Neural progenitor cell (in vitro differentiated cells): ENCODE data around the gene ATP5MK. TPM values are rescaled to one million over a fixed set of nuclear protein-coding genes. Genes with fewer than 3 reads are reported as not detected.
A peak's percentile ranks its signal among the peaks of the same experiment; 100 is the strongest.

Experiments
- DNase-seq: peaks from one replicate; pipeline ENCODE4 v3.0.0-alpha.2; 2016; ENCODE audit warnings: low spot score
- H2AFZ ChIP-seq: fragments of 200-600 bp; sonication (generic); replicated peaks from 2 replicates; pipeline ENCODE4 v1.6.1; 2016; ENCODE audit warnings: antibody characterized with exemption
- H3F3A ChIP-seq: fragments of 200-600 bp; sonication (generic); 2 replicates; pipeline ENCODE4 v1.6.1; 2016; ENCODE audit warnings: antibody characterized with exemption, low read depth
- H3K27ac ChIP-seq: fragments of 200-600 bp; sonication (generic); 2 replicates; pipeline ENCODE4 v1.5.1; 2016; ENCODE audit warnings: mild to moderate bottlenecking
- H3K27me3 ChIP-seq: fragments of 200-600 bp; sonication (generic); 2 replicates; pipeline ENCODE4 v1.6.1; 2016; ENCODE audit warnings: mild to moderate bottlenecking, moderate library complexity
- H3K36me3 ChIP-seq: fragments of 200-600 bp; sonication (generic); 2 replicates; pipeline ENCODE4 v1.5.1; 2016
- H3K4me1 ChIP-seq: fragments of 200-600 bp; sonication (generic); 2 replicates; pipeline ENCODE4 v1.6.1; 2016; ENCODE audit warnings: mixed run types
- H3K4me2 ChIP-seq: fragments of 200-600 bp; sonication (generic); 2 replicates; pipeline ENCODE4 v1.6.1; 2016
- H3K4me3 ChIP-seq: fragments of 200-600 bp; sonication (generic); 2 replicates; pipeline ENCODE4 v1.5.1; 2016
- H3K79me2 ChIP-seq: fragments of 200-600 bp; sonication (generic); 2 replicates; pipeline ENCODE4 v1.6.1; 2016; ENCODE audit warnings: low read depth
- H3K9ac ChIP-seq: fragments of 200-600 bp; sonication (generic); 2 replicates; pipeline ENCODE4 v1.6.1; 2016
- H3K9me3 ChIP-seq: fragments of 200-600 bp; sonication (generic); 2 replicates; pipeline ENCODE4 v1.5.1; 2016; ENCODE audit warnings: low read depth
- H4K20me1 ChIP-seq: fragments of 200-600 bp; sonication (generic); 2 replicates; pipeline ENCODE4 v1.6.1; 2016; ENCODE audit warnings: low read depth
- H3K27ac Mint-ChIP-seq: 3 replicates; pipeline ENCODE4 v1.8.0; 2021; ENCODE audit warnings: mixed read lengths
- H3K27me3 Mint-ChIP-seq: 2 replicates; pipeline ENCODE4 v1.8.0; 2022; ENCODE audit warnings: low read depth, mild to moderate bottlenecking, inconsistent platforms, moderate library complexity, mixed read lengths; ENCODE audit not compliant: insufficient read depth
- H3K36me3 Mint-ChIP-seq: 3 replicates; pipeline ENCODE4 v1.8.0; 2021; ENCODE audit warnings: mixed read lengths
- H3K4me1 Mint-ChIP-seq: 3 replicates; pipeline ENCODE4 v1.8.0; 2021; ENCODE audit warnings: mixed read lengths
- H3K4me3 Mint-ChIP-seq: 3 replicates; pipeline ENCODE4 v1.8.0; 2021; ENCODE audit warnings: mild to moderate bottlenecking, moderate library complexity, mixed read lengths
- H3K9me3 Mint-ChIP-seq: 3 replicates; pipeline ENCODE4 v1.8.0; 2020; ENCODE audit warnings: mixed read lengths
- CTCF ChIP-seq: fragments of 200-600 bp; sonication (generic); IDR thresholded peaks from 2 replicates; pipeline ENCODE4 v1.5.1; 2017; ENCODE audit warnings: antibody characterized with exemption, mild to moderate bottlenecking
- EZH2 ChIP-seq: fragments of 200-600 bp; sonication (generic); IDR thresholded peaks from 2 replicates; pipeline ENCODE4 v1.6.1; 2017; ENCODE audit warnings: antibody characterized with exemption, mild to moderate bottlenecking, moderate library complexity
- EZH2phosphoT487 ChIP-seq: fragments of 200-600 bp; sonication (generic); IDR thresholded peaks from 2 replicates; pipeline ENCODE4 v1.6.1; 2017; ENCODE audit warnings: antibody characterized with exemption
- total RNA-seq: library from RNA; depleted of rRNA; stranded (reverse); fragments of >200 nt; gene quantifications from 2 replicates; pipeline ENCODE4 v1.2.3, GENCODE V29; 2015; ENCODE audit warnings: low replicate concordance

Gene ATP5MK
- total RNA-seq, 1 donor from 2014 or later = 324 TPM

- no peak overlapping the region for H3K27ac ChIP-seq
- peak overlapping the region; percentile 77 for H3K9ac ChIP-seq
- H3K4me2 ChIP-seq = peak overlapping the region; percentile 83
- peaks cover 5% of the 10 kb centered on the region for H3K36me3 Mint-ChIP-seq
- H3K4me3 ChIP-seq = peak overlapping the region; percentile 75
- H3K27ac Mint-ChIP-seq = peak overlapping the region; percentile 97
- peaks cover 4% of the 10 kb centered on the region for H3F3A ChIP-seq
- H4K20me1 ChIP-seq = no peaks in the 10 kb centered on the region
- no peaks in the 10 kb centered on the region for H3K27me3 ChIP-seq
- peaks cover 29% of the 10 kb centered on the region for H3K4me1 Mint-ChIP-seq
- peaks cover 74% of the 10 kb centered on the region for H3K79me2 ChIP-seq
- no peaks in the 10 kb centered on the region for H3K9me3 ChIP-seq
- H3K36me3 ChIP-seq = peaks cover 14% of the 10 kb centered on the region
- TF ChIP-seq CTCF (no peak), EZH2 (no peak), EZH2phosphoT487 (no peak)
- H3K9me3 Mint-ChIP-seq = no peaks in the 10 kb centered on the region
- peaks cover 4% of the 10 kb centered on the region for H3K27me3 Mint-ChIP-seq
- H2AFZ ChIP-seq = peak overlapping the region; percentile 66
- peak overlapping the region; percentile 95 for H3K4me3 Mint-ChIP-seq
- peaks cover 23% of the 10 kb centered on the region for H3K4me1 ChIP-seq
- DNase-seq = no peak
Measured at GRCh38 chr10:103396789-103397087, 463 bp upstream of the ATP5MK start.

DNA sequence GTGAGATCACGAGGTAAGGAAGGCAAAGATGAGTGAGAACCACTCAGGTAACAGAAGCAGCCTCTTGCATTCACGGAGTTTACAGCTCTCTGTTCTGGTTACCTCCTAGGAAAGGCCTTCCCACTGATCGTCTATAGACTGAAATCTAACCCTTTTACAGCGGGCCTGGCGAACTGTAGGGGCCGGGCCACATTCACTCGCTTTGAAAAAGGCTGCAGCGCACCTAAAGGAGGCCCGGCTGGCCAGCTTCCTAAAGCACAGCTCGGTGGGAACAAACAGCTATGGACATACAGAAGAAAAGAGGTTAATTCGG, 565 bp downstream of the ATP5MK start:
- peak overlapping the region; percentile 68 for H3K9ac ChIP-seq
- peaks cover 23% of the 10 kb centered on the region for H3K4me1 ChIP-seq
- no peak overlapping the region for H2AFZ ChIP-seq

DNA sequence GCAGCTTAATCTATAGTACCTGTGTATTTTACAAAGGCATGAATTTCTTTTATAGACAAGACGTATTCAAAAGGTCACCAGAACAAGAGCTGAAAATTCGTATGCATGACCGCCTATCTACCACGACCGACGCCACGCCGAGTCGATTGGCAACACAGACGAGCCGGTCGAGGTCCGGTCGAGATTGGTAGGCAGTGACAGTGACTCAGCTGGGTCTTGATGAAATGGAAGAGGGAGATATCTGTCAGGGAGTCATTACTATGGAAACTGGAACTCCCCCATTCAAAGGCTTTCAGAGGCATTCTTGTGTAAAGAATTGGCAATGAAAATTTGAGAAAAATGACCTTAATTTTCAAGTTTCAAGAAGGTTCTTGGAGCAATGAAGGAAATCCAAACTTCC, 2.1 kb downstream of the ATP5MK start:
- H3K36me3 Mint-ChIP-seq = peaks cover 7% of the 10 kb centered on the region
- H3K27ac Mint-ChIP-seq = no peak overlapping the region
- peaks cover 16% of the 10 kb centered on the region for H3K36me3 ChIP-seq
- H4K20me1 ChIP-seq = peaks cover 4% of the 10 kb centered on the region
- no peaks in the 10 kb centered on the region for H3K27me3 ChIP-seq
- peaks cover 75% of the 10 kb centered on the region for H3K79me2 ChIP-seq
- peaks cover 23% of the 10 kb centered on the region for H3K4me1 ChIP-seq
- no peak for TF ChIP-seq CTCF
- TF ChIP-seq EZH2 = no peak
- TF ChIP-seq EZH2phosphoT487 = no peak
- no peak for DNase-seq
- no peak overlapping the region for H3K4me3 ChIP-seq
- peak overlapping the region; percentile 15 for H3K4me2 ChIP-seq
- no peaks in the 10 kb centered on the region for H3K9me3 Mint-ChIP-seq
- peaks cover 4% of the 10 kb centered on the region for H3K27me3 Mint-ChIP-seq
- no peak overlapping the region for H3K9ac ChIP-seq
- no peak overlapping the region for H3K27ac ChIP-seq
- H2AFZ ChIP-seq = no peak overlapping the region
- H3K4me1 Mint-ChIP-seq = peaks cover 29% of the 10 kb centered on the region
- H3K9me3 ChIP-seq = no peaks in the 10 kb centered on the region
- H3F3A ChIP-seq = peaks cover 5% of the 10 kb centered on the region
- peak overlapping the region; percentile 78 for H3K4me3 Mint-ChIP-seq

More for the DNA sequence above, 565 bp downstream of the ATP5MK start:
- Mint-ChIP-seq H3K9me3 (no peaks in the 10 kb centered on the region), H3K4me1 (peaks cover 29% of the 10 kb centered on the region), H3K27ac (peak overlapping the region; percentile 51), H3K27me3 (peaks cover 4% of the 10 kb centered on the region), H3K36me3 (peaks cover 9% of the 10 kb centered on the region), H3K4me3 (peak overlapping the region; percentile 95)
- Histone ChIP-seq H3F3A (peaks cover 4% of the 10 kb centered on the region), H3K79me2 (peaks cover 80% of the 10 kb centered on the region), H3K4me3 (peak overlapping the region; percentile 75), H3K4me2 (peak overlapping the region; percentile 78), H3K36me3 (peaks cover 16% of the 10 kb centered on the region), H4K20me1 (no peaks in the 10 kb centered on the region), H3K9me3 (no peaks in the 10 kb centered on the region), H3K27me3 (no peaks in the 10 kb centered on the region), H3K27ac (no peak overlapping the region)
- peak; percentile 44 for DNase-seq
- no peak for TF ChIP-seq EZH2
- TF ChIP-seq EZH2phosphoT487 = no peak
- no peak for TF ChIP-seq CTCF

- DNase-seq = no peak
- no peak overlapping the region for H3K4me3 ChIP-seq
- peaks cover 15% of the 10 kb centered on the region for H3F3A ChIP-seq
- H4K20me1 ChIP-seq = no peaks in the 10 kb centered on the region
- no peaks in the 10 kb centered on the region for H3K27me3 ChIP-seq
- no peaks in the 10 kb centered on the region for H3K4me1 Mint-ChIP-seq
- no peaks in the 10 kb centered on the region for H3K36me3 ChIP-seq
- TF ChIP-seq EZH2 (no peak), CTCF (no peak), EZH2phosphoT487 (no peak)
- H3K4me3 Mint-ChIP-seq = no peak overlapping the region
- no peaks in the 10 kb centered on the region for H3K79me2 ChIP-seq
- H3K9me3 Mint-ChIP-seq = no peaks in the 10 kb centered on the region
- H3K9ac ChIP-seq = no peak overlapping the region
- peaks cover 11% of the 10 kb centered on the region for H3K36me3 Mint-ChIP-seq
- no peak overlapping the region for H3K27ac ChIP-seq
- no peak overlapping the region for H3K27ac Mint-ChIP-seq
- H3K9me3 ChIP-seq = no peaks in the 10 kb centered on the region
- no peak overlapping the region for H3K4me2 ChIP-seq
- H3K4me1 ChIP-seq = no peaks in the 10 kb centered on the region
- no peak overlapping the region for H2AFZ ChIP-seq
- H3K27me3 Mint-ChIP-seq = no peaks in the 10 kb centered on the region
Measured at GRCh38 chr10:103382769-103383168, 13.5 kb downstream of the ATP5MK start.
